GM23338 (cell line): ENCODE data around the gene KCNAB3. TPM values are rescaled to one million over a fixed set of nuclear protein-coding genes. Genes with fewer than 3 reads are reported as not detected.

ENCODE experiments used
- ATAC-seq: fragments of 200-7000 bp; cut with Tn5 transposase; 3 replicates; pipeline ENCODE4 v1.9.1; 2020
- DNase-seq: peaks from one replicate; pipeline ENCODE4 v3.0.0-alpha.2; 2015; ENCODE audit warnings: low spot score
- H2AFZ ChIP-seq: fragments of 200-600 bp; sonication (generic); 2 replicates; pipeline ENCODE4 v1.8.0; 2016; ENCODE audit warnings: antibody characterized with exemption, mild to moderate bottlenecking, moderate library complexity
- H3F3A ChIP-seq: fragments of 200-600 bp; sonication (generic); replicated peaks from 2 replicates; pipeline ENCODE4 v1.8.0; 2017; ENCODE audit warnings: antibody characterized with exemption, mixed run types, low read depth
- H3K27ac ChIP-seq: fragments of 200-600 bp; sonication (generic); 2 replicates; pipeline ENCODE4 v1.6.1; 2016; ENCODE audit warnings: low read depth
- H3K27me3 ChIP-seq: fragments of 200-600 bp; sonication (generic); 2 replicates; pipeline ENCODE4 v1.8.0; 2016; ENCODE audit warnings: mild to moderate bottlenecking, mixed run types, moderate library complexity; ENCODE audit not compliant: insufficient read depth
- H3K36me3 ChIP-seq: fragments of 200-600 bp; sonication (generic); 2 replicates; pipeline ENCODE4 v1.8.0; 2016; ENCODE audit warnings: mild to moderate bottlenecking; ENCODE audit not compliant: insufficient read depth
- H3K4me1 ChIP-seq: fragments of 200-600 bp; sonication (generic); 2 replicates; pipeline ENCODE4 v1.8.0; 2016; ENCODE audit warnings: mild to moderate bottlenecking, moderate library complexity; ENCODE audit not compliant: insufficient read depth
- H3K4me2 ChIP-seq: fragments of 200-600 bp; sonication (generic); 2 replicates; pipeline ENCODE4 v1.7.1; 2017; ENCODE audit warnings: mixed run types
- H3K4me3 ChIP-seq: fragments of 200-600 bp; sonication (generic); 2 replicates; pipeline ENCODE4 v1.6.1; 2016; ENCODE audit warnings: mixed run types
- H3K79me2 ChIP-seq: fragments of 200-600 bp; sonication (generic); replicated peaks from 2 replicates; pipeline ENCODE4 v1.8.0; 2017; ENCODE audit warnings: mild to moderate bottlenecking; ENCODE audit not compliant: insufficient read depth
- H3K9me2 ChIP-seq: fragments of 200-600 bp; sonication (generic); 2 replicates; pipeline ENCODE4 v1.8.0; 2017; ENCODE audit not compliant: insufficient read depth
- H4K20me1 ChIP-seq: fragments of 200-600 bp; sonication (generic); replicated peaks from 2 replicates; pipeline ENCODE4 v1.8.0; 2017; ENCODE audit warnings: mild to moderate bottlenecking; ENCODE audit not compliant: insufficient read depth
- H3K27ac Mint-ChIP-seq: 2 replicates; pipeline ENCODE4 v1.8.0; 2020; ENCODE audit warnings: inconsistent platforms, mild to moderate bottlenecking, moderate library complexity, mixed read lengths
- H3K27me3 Mint-ChIP-seq: 3 replicates; pipeline ENCODE4 v1.8.0; 2022; ENCODE audit warnings: low read depth, mild to moderate bottlenecking, moderate library complexity, mixed read lengths, inconsistent platforms; ENCODE audit not compliant: insufficient read depth, poor library complexity
- H3K36me3 Mint-ChIP-seq: 3 replicates; pipeline ENCODE4 v1.8.0; 2021; ENCODE audit warnings: low read depth, mild to moderate bottlenecking, inconsistent platforms, moderate library complexity, mixed read lengths
- H3K4me1 Mint-ChIP-seq: 3 replicates; pipeline ENCODE4 v1.8.0; 2020; ENCODE audit warnings: mild to moderate bottlenecking, inconsistent platforms, mixed read lengths
- H3K4me3 Mint-ChIP-seq: 3 replicates; pipeline ENCODE4 v1.8.0; 2021; ENCODE audit warnings: moderate library complexity, mild to moderate bottlenecking, inconsistent platforms, mixed read lengths
- H3K9me3 Mint-ChIP-seq: 3 replicates; pipeline ENCODE4 v1.8.0; 2020; ENCODE audit warnings: moderate library complexity, mild to moderate bottlenecking, inconsistent platforms, mixed read lengths
- CTCF ChIP-seq, 2 experiments: fragments of 200-600 bp in 1 of 2; sonication (generic) in 1 of 2; conservative IDR thresholded peaks; 2 replicates each; pipeline versions ENCODE4 v1.5.1 to v1.6.1; 2016 to 2017; ENCODE audit warnings: antibody characterized with exemption in 2 of 2, low read depth in 2 of 2, mild to moderate bottlenecking in 2 of 2, moderate library complexity in 1 of 2
- ETS1 ChIP-seq: IDR thresholded peaks from 2 replicates; pipeline ENCODE4 v1.6.1; 2016; ENCODE audit warnings: antibody characterized with exemption
- EZH2 ChIP-seq: fragments of 200-600 bp; sonication (generic); IDR thresholded peaks from one replicate; pipeline ENCODE4 v1.8.0; 2017; ENCODE audit warnings: antibody characterized with exemption, mild to moderate bottlenecking, low read depth; ENCODE audit not compliant: unreplicated experiment
- EZH2phosphoT487 ChIP-seq: fragments of 200-600 bp; sonication (generic); IDR thresholded peaks from one replicate; pipeline ENCODE4 v1.8.1; 2018; ENCODE audit warnings: antibody characterized with exemption; ENCODE audit not compliant: unreplicated experiment
- JUNB ChIP-seq: IDR thresholded peaks from one replicate; pipeline ENCODE4 v1.6.1; 2016; ENCODE audit warnings: antibody characterized with exemption; ENCODE audit not compliant: unreplicated experiment
- NANOG ChIP-seq: IDR thresholded peaks from 2 replicates; pipeline ENCODE4 v1.6.1; 2016; ENCODE audit warnings: antibody characterized with exemption, borderline replicate concordance
- POLR2AphosphoS5 ChIP-seq: IDR thresholded peaks from 2 replicates; pipeline ENCODE4 v1.6.1; 2016; ENCODE audit warnings: antibody characterized with exemption, low read depth
- REST ChIP-seq: IDR thresholded peaks from one replicate; pipeline ENCODE4 v1.6.1; 2018; ENCODE audit warnings: antibody characterized with exemption; ENCODE audit not compliant: unreplicated experiment
- STAT1 ChIP-seq: IDR thresholded peaks from one replicate; pipeline ENCODE4 v1.6.1; 2016; ENCODE audit warnings: antibody characterized with exemption; ENCODE audit not compliant: unreplicated experiment
- ZNF114 ChIP-seq: fragments of 250-450 bp; sonication (Bioruptor Pico); IDR thresholded peaks from 2 replicates; pipeline ENCODE4 v1.5.0; 2020; ENCODE audit warnings: mild to moderate bottlenecking, moderate library complexity
- ZNF331 ChIP-seq: fragments of 250-450 bp; sonication (Bioruptor Pico); IDR thresholded peaks from 2 replicates; pipeline ENCODE4 v1.5.0; 2020; ENCODE audit warnings: low read depth, mild to moderate bottlenecking, moderate library complexity
- ZNF462 ChIP-seq: fragments of 250-450 bp; sonication (Bioruptor Pico); IDR thresholded peaks from 2 replicates; pipeline ENCODE4 v1.5.0; 2020; ENCODE audit warnings: mild to moderate bottlenecking, moderate library complexity
- polyA plus RNA-seq: library from polyadenylated mRNA; unstranded; fragments of >200 nt; fragmentation: Nextera tagmentation; extraction: Ambion mirVana; gene quantifications from 2 replicates; pipeline ENCODE4 v1.2.1, GENCODE V29; 2016
- total RNA-seq: library from RNA; depleted of rRNA; stranded (reverse); fragments of >200 nt; shearing (Covaris generic); gene quantifications from 2 replicates; pipeline ENCODE4 v1.2.3, GENCODE V29; 2014

The KCNAB3 gene
- total and polyA plus RNA-seq, 2 experiments from 2014 or later: 0.45 to 1.0 TPM

- no peak overlapping the region for H3K27ac ChIP-seq
- no peak overlapping the region; the same call in 2 of the 3 replicates for H3K4me3 Mint-ChIP-seq
- H2AFZ ChIP-seq: no peak overlapping the region
- H3F3A ChIP-seq: no peaks in the 10 kb centered on the region
- H3K36me3 Mint-ChIP-seq: no peaks in the 10 kb centered on the region
- H3K4me3 ChIP-seq: no peak overlapping the region
- no peaks in the 10 kb centered on the region for H3K9me3 Mint-ChIP-seq
- H3K27ac Mint-ChIP-seq: no peak overlapping the region
- no peak for TF ChIP-seq POLR2AphosphoS5
- TF ChIP-seq ZNF331 (CRISPR knock-in tag): no peak
- no peak for TF ChIP-seq EZH2
- no peak for TF ChIP-seq ETS1
- no peak for TF ChIP-seq ZNF462 (CRISPR knock-in tag)
- no peak for TF ChIP-seq ZNF114 (CRISPR knock-in tag)
- TF ChIP-seq STAT1: no peak
- TF ChIP-seq CTCF (conservative IDR thresholded peaks at IDR 0.05; ENCODE audit: low read depth in 2 of 2): no peak
- TF ChIP-seq REST: no peak
- no peak for TF ChIP-seq JUNB
- no peak for TF ChIP-seq NANOG
- no peak for TF ChIP-seq EZH2phosphoT487
- ATAC-seq (no peak), DNase-seq (no peak)
- no peaks in the 10 kb centered on the region for H3K36me3 ChIP-seq
- H3K4me1 ChIP-seq: peaks cover 10% of the 10 kb centered on the region
- H3K4me1 Mint-ChIP-seq: peaks cover 10% of the 10 kb centered on the region
- 0 out of 2 replicates have a peak, but pooled peaks cover 5% of the 10 kb centered on the region for H3K9me2 ChIP-seq
- peaks cover 8% of the 10 kb centered on the region for H3K27me3 Mint-ChIP-seq
- H4K20me1 ChIP-seq: no peaks in the 10 kb centered on the region
- H3K79me2 ChIP-seq: no peaks in the 10 kb centered on the region
- H3K4me2 ChIP-seq: no peak overlapping the region
- no peaks in the 10 kb centered on the region for H3K27me3 ChIP-seq
These were observed 30.0 kb upstream of the KCNAB3 start for GRCh38 chr17:7959503-7960253.
